Right lobe of liver (tissue), 6 donors: Measurements from ENCODE around the gene SEPTIN3. TPM values are rescaled to one million over a fixed set of nuclear protein-coding genes. Genes with fewer than 3 reads are reported as not detected.

Experiments
- ATAC-seq, 4 donors: fragments of 200-7000 bp; cut with Tn5 transposase; one replicate each; pipeline ENCODE4 v1.9.1; 2020; ENCODE audit warnings: mild to moderate bottlenecking in 4 of 4, moderate library complexity in 4 of 4
- DNase-seq, 3 donors: peaks; one replicate each; pipeline ENCODE4 v3.0.0-alpha.2; 2020
- H3K27ac ChIP-seq, 3 donors: fragments of 200-600 bp; one replicate each; pipeline ENCODE4 v1.8.0; 2022
- H3K27me3 ChIP-seq, 2 donors: fragments of 200-600 bp; one replicate each; pipeline ENCODE4 v1.8.0; 2022
- H3K36me3 ChIP-seq, 4 donors: fragments of 200-600 bp; sonication (generic) in 1 of 4; one replicate each; pipeline versions ENCODE4 v1.5.1 to v1.8.0; 2017 to 2022; ENCODE audit warnings: control low read depth in 1 of 4
- H3K4me1 ChIP-seq, 4 donors: fragments of 200-600 bp; sonication (generic) in 1 of 4; one replicate each; pipeline versions ENCODE4 v1.5.1 to v1.8.0; 2017 to 2022; ENCODE audit warnings: control low read depth in 1 of 4
- H3K4me3 ChIP-seq, 3 donors: fragments of 200-600 bp; one replicate each; pipeline ENCODE4 v1.8.0; 2022
- H3K9me3 ChIP-seq, 4 donors: fragments of 200-600 bp; sonication (generic) in 1 of 4; one replicate each; pipeline versions ENCODE4 v1.5.1 to v1.8.0; 2017 to 2022; ENCODE audit warnings: control low read depth in 1 of 4
- CTCF ChIP-seq, 4 donors: fragments of 200-600 bp in 3 of 4; fragments of 450-650 bp in 1 of 4; IDR thresholded peaks; one replicate each; pipeline versions ENCODE4 v1.5.1 to v1.8.0; 2016 to 2022; ENCODE audit warnings: antibody characterized with exemption in 4 of 4, mild to moderate bottlenecking in 2 of 4
- POLR2A ChIP-seq: fragments of 450-650 bp; IDR thresholded peaks from one replicate; pipeline ENCODE4 v1.6.1; 2017; ENCODE audit warnings: antibody characterized with exemption, mild to moderate bottlenecking
- WGBS: methylation state at CpG from one replicate; pipeline ENCODE4 v1.1.6; 2018; ENCODE audit warnings: low coverage, low lambda C conversion rate; ENCODE audit not compliant: insufficient coverage; ENCODE audit errors: missing lambda C conversion rate; 5-methylcytosine and 5-hydroxymethylcytosine counted together
- intact Hi-C, 2 donors: fragments of 100-400 bp; cut with DNase I; formaldehyde crosslinking; loops; one replicate each; pipeline versions ENCODE4 v1.11.2 to v1.14.1; 2022
- total RNA-seq, 6 experiments: library from RNA; depleted of rRNA in 2 of 6; stranded (reverse); fragments of >200 nt in 2 of 6; fragmentation: NEBNext Ultra II Directional in 3 of 6; extraction: Animal tissue kit (Norgen Biotek cat#: 25700) in 3 of 6; gene quantifications; one replicate each; pipeline versions ENCODE4 v1.1.0 to v1.2.4, GENCODE V29; 2016 to 2023
- donor health status: DM: no; HTN: yes; CAD: no.
- donor health status: DM: no; HTN: no; CAD: no.
- donor health status: DM: no; HTN: no; CAD: no.
- donor health status: DM: no; HTN: yes; CAD: no.
- donor health status: DM: no; HTN: yes; CAD: no.

Gene SEPTIN3
- total RNA-seq, 6 experiments from 2014 or later, result 0.06 to 0.16 (median 0.07) TPM; not detected in 3

GRCh38 chr22:41934284-41935014, 34.8 kb upstream of the SEPTIN3 start:
- no peak for DNase-seq
- Histone ChIP-seq H3K27me3 (no peaks in the 10 kb centered on the region), H3K27ac (no peak overlapping the region), H3K4me1 (no peaks in the 10 kb centered on the region), H3K9me3 (no peaks in the 10 kb centered on the region), H3K4me3 (no peak overlapping the region), H3K36me3 (no peaks in the 10 kb centered on the region)
- 90% methylated on average over 6 of the region's 17 CpGs for WGBS
- intact Hi-C loops, result loop anchor here (5.0 kb wide), 2 partner anchors 107 to 237 kb away; partner anchors contain the start of gene MEI1 (in 1 of the 2)
- no peak for ATAC-seq
- no peak for TF ChIP-seq CTCF (IDR thresholded peaks at IDR 0.05)
- TF ChIP-seq POLR2A, result no peak

- TF ChIP-seq CTCF (IDR thresholded peaks at IDR 0.05) (no peak), POLR2A (no peak)
- no peak overlapping the region for H3K4me3 ChIP-seq
- H3K27me3 ChIP-seq, result no peaks in the 10 kb centered on the region
- no peaks in the 10 kb centered on the region for H3K9me3 ChIP-seq
- WGBS, result no CpG with 5 or more reads among the region's 4 CpGs
- H3K36me3 ChIP-seq, result no peaks in the 10 kb centered on the region
- no peaks in the 10 kb centered on the region for H3K4me1 ChIP-seq
- DNase-seq, result no peak
- H3K27ac ChIP-seq, result no peak overlapping the region
- ATAC-seq, result no peak
- intact Hi-C loops, result loop anchor here in 1 of 2 donors (5.0 kb wide), 1 partner anchor 108 kb away; no protein-coding TSS in a partner anchor
Observed at GRCh38 chr22:41935015-41935351, 34.3 kb upstream of the SEPTIN3 start.

GRCh38 chr22:41935509-41935908, 33.7 kb upstream of the SEPTIN3 start:
- WGBS, result 90% methylated on average over 2 of the region's 9 CpGs
- H3K4me3 ChIP-seq, result no peak overlapping the region
- TF ChIP-seq CTCF (IDR thresholded peaks at IDR 0.05), result no peak
- H3K27me3 ChIP-seq, result no peaks in the 10 kb centered on the region
- H3K27ac ChIP-seq, result no peak overlapping the region
- ATAC-seq, result no peak
- intact Hi-C loops, result loop anchor here in 1 of 2 donors (5.0 kb wide), 1 partner anchor 108 kb away; no protein-coding TSS in a partner anchor
- DNase-seq, result no peak
- H3K9me3 ChIP-seq, result no peaks in the 10 kb centered on the region
- no peaks in the 10 kb centered on the region for H3K36me3 ChIP-seq
- H3K4me1 ChIP-seq, result no peaks in the 10 kb centered on the region

GRCh38 chr22:41936894-41937169, 32.4 kb upstream of the SEPTIN3 start:
- Histone ChIP-seq H3K4me1 (no peaks in the 10 kb centered on the region), H3K9me3 (no peaks in the 10 kb centered on the region), H3K27ac (no peak overlapping the region), H3K27me3 (no peaks in the 10 kb centered on the region), H3K4me3 (no peak overlapping the region), H3K36me3 (no peaks in the 10 kb centered on the region)
- ATAC-seq, result no peak
- no CpG with 5 or more reads among the region's 2 CpGs for WGBS
- DNase-seq, result no peak
- intact Hi-C loops, result loop anchor here in 1 of 2 donors (5.0 kb wide), 1 partner anchor 110 kb away; no protein-coding TSS in a partner anchor
- no peak for TF ChIP-seq POLR2A
- TF ChIP-seq CTCF (IDR thresholded peaks at IDR 0.05), result no peak
